Muscle layer of duodenum (tissue), 2 donors: ENCODE data around the gene RANBP9.

Source experiments
- H3K27ac ChIP-seq: one replicate; pipeline ENCODE4 v1.7.0; 2013; ENCODE audit warnings: mild to moderate bottlenecking, low read length
- H3K27me3 ChIP-seq: one replicate; pipeline ENCODE4 v1.7.0; 2013; ENCODE audit warnings: low read depth, mild to moderate bottlenecking, control low read depth, low read length
- H3K36me3 ChIP-seq, 2 donors: one replicate each; pipeline ENCODE4 v1.7.0; 2013; ENCODE audit warnings: low read length in 2 of 2, control low read depth in 1 of 2, mild to moderate bottlenecking in 1 of 2; ENCODE audit not compliant: insufficient read depth in 2 of 2, control insufficient read depth in 1 of 2
- H3K4me1 ChIP-seq, 2 donors: one replicate each; pipeline ENCODE4 v1.7.0; 2013; ENCODE audit warnings: low read length in 2 of 2, mild to moderate bottlenecking in 2 of 2, control low read depth in 1 of 2, moderate library complexity in 1 of 2; ENCODE audit not compliant: insufficient read depth in 2 of 2, control insufficient read depth in 1 of 2
- H3K4me3 ChIP-seq, 2 donors: one replicate each; pipeline ENCODE4 v1.7.0; 2013; ENCODE audit warnings: low read length in 2 of 2, low read depth in 1 of 2, mild to moderate bottlenecking in 1 of 2
- H3K9me3 ChIP-seq, 2 donors: one replicate each; pipeline ENCODE4 v1.7.0; 2013; ENCODE audit warnings: low read length in 2 of 2, control low read depth in 1 of 2, mild to moderate bottlenecking in 1 of 2; ENCODE audit not compliant: control insufficient read depth in 1 of 2
- donor health status: healthy.

The RANBP9 gene

DNA sequence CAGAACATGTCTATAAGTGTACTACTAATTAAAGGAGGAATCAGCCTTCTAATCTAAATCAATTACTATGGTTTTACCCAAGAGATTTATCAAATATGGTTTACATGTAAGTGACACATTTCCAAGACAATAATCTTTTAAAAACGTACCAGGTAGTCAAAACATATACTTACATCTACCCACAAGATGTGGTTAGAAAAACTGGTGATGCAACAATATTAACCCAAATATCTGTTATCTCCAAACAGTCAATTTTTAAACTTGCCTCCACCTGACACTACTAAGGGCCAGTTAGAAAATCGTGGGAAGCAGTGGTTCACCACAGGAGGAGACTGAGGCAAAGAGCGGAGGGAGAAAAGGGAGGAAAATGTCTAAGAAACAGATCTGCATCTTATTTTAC, 68.5 kb downstream of the RANBP9 start:
- Histone ChIP-seq H3K27me3 (no peaks in the 10 kb centered on the region), H3K4me3 (no peak overlapping the region), H3K36me3 (peaks cover 13 to 20% of the 10 kb centered on the region in 2 donors), H3K9me3 (no peaks in the 10 kb centered on the region), H3K27ac (no peak overlapping the region), H3K4me1 (no peaks in the 10 kb centered on the region)

DNA sequence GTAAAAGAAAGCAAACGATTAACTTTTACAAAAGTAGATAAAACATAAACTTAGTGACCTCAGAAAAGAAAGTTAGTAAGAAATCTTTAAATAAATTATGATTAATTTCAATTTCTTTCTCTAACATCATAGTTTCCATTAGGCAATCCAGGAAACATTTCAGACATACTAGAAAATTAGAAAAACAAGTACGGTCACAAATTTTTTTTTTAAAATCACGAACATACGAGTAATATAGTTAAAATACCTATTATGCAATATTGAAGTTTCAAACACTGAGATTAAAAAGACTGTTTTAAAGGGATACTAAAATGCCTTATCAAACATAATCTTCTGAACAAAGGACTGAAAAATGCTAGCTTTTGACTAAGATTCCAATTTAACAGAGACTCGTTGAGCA, 70.3 kb downstream of the RANBP9 start:
- Histone ChIP-seq H3K27ac (no peak overlapping the region), H3K36me3 (peaks cover 22 to 29% of the 10 kb centered on the region in 2 donors), H3K27me3 (no peaks in the 10 kb centered on the region), H3K9me3 (no peaks in the 10 kb centered on the region), H3K4me3 (no peak overlapping the region), H3K4me1 (no peaks in the 10 kb centered on the region)

DNA sequence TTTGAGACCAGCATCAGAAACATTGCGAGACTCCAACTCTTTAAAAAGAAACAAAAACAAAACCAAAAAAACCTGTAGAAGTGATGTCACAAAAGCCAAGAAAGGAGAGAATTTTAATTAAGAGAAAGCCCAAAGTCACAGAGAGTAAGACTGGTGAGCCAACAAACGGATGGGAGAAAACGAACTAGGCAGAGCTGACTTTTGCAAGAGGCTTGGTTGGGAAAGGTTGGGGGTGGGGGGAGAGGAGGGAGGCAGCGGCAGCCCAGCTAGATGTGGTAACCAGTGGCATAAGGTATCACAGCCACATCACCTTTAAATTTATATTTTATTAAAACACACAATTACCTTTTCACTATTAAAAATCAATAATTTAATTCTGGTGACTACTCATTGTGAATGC, 73.0 kb downstream of the RANBP9 start:
- no peaks in the 10 kb centered on the region for H3K4me1 ChIP-seq
- peaks cover 27 to 31% of the 10 kb centered on the region in 2 donors for H3K36me3 ChIP-seq
- no peak overlapping the region for H3K4me3 ChIP-seq
- H3K27ac ChIP-seq = no peak overlapping the region
- H3K27me3 ChIP-seq = no peaks in the 10 kb centered on the region
- H3K9me3 ChIP-seq = no peaks in the 10 kb centered on the region

DNA sequence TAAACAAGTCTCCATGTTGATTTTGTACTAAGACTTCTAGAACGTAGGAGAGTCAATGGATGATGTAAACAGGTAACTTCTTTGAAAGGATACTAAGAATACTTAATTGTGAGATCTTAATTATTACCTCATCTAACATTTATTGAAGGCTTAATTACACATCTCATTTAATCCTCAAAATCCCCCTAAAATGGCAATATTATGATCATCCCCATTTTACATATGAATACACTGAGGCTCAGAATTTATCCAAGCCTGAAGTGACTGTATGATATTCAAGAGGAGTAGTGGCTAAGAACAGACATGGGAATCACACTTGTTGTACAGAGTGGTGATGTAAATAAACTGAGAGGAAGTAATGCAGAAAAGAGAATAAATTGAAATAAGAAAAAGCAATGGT, 73.6 kb downstream of the RANBP9 start:
- H3K27me3 ChIP-seq = no peaks in the 10 kb centered on the region
- no peak overlapping the region for H3K27ac ChIP-seq
- no peak overlapping the region for H3K4me3 ChIP-seq
- peaks cover 23 to 26% of the 10 kb centered on the region in 2 donors for H3K36me3 ChIP-seq
- H3K9me3 ChIP-seq = no peaks in the 10 kb centered on the region
- no peaks in the 10 kb centered on the region for H3K4me1 ChIP-seq

DNA sequence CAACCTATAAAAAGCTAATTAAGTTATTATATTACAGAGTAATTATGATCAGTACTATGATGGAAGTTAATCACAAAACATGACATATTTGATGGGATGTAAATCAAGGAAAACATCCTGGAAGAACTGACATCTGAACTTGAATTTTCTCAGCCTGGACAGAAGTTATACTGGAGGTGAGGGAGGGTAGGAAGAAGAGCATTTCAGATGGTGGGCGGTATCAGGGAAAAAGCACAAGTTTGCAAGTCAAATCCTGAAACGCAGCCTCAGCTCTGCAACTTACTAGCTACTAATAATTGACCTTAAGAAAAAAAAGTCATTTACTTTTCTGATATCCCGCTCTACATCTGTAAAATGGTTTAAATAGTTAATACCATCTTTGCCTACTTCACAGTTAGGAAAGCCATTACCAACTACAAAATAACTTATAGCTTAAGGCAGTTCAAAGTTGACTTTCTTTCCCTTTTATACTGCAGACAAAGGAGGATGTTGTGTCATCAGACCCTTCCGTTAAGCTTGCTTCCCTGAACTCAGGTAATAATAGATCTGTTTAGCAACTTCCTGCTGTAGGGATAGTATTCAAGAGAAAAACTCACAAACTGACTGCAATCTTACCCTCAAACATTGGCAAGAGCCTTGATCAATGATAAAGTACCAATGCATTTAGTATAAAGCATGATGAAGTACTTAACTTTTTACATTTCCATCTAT, 75.5 kb downstream of the RANBP9 start:
- no peaks in the 10 kb centered on the region for H3K27me3 ChIP-seq
- no peaks in the 10 kb centered on the region for H3K4me1 ChIP-seq
- no peak overlapping the region for H3K27ac ChIP-seq
- peaks cover 31% of the 10 kb centered on the region in 2 donors for H3K36me3 ChIP-seq
- no peak overlapping the region for H3K4me3 ChIP-seq
- H3K9me3 ChIP-seq = no peaks in the 10 kb centered on the region

DNA sequence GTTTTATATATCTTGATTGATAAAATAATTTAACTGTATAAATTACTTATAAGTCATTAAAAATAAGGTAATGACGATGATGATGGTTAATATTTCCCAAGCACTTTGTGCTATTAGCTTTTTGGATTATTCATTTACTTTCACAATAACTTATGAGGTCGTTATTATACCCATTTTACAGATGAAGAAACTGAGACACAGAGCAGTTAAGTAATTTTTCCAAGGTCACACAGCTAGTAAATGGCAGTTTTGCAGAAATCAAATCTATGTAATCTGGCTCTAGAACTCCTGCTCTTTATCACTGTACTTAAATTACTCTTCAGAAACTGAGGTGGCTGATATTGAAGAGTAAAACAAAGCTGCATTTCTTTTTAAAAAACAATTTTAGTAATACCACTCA, 78.3 kb downstream of the RANBP9 start:
- H3K4me1 ChIP-seq = no peaks in the 10 kb centered on the region
- no peak overlapping the region for H3K27ac ChIP-seq
- no peaks in the 10 kb centered on the region for H3K9me3 ChIP-seq
- peaks cover 31 to 35% of the 10 kb centered on the region in 2 donors for H3K36me3 ChIP-seq
- no peak overlapping the region for H3K4me3 ChIP-seq
- no peaks in the 10 kb centered on the region for H3K27me3 ChIP-seq

DNA sequence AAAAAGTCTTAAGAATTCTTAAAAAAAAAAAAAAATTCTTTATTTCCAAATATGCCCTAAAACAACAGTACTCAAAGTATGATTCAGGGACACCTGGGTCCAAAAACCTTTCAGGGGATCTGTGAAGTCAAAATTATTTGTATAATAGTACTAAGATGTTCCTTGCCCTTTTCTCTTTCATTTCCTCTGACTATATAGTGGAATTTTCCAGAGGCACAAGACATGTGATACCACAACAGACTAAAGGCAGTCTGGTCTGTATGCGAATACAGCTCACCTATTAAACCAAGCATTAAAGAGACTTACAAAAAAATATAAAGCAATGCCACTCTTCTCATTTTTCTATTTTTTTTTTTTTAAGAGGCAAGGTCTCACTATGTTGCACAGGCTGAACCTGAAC, 81.1 kb downstream of the RANBP9 start:
- Histone ChIP-seq H3K36me3 (peaks cover 26 to 39% of the 10 kb centered on the region in 2 donors), H3K27ac (no peak overlapping the region), H3K4me1 (no peaks in the 10 kb centered on the region), H3K4me3 (no peak overlapping the region), H3K27me3 (no peaks in the 10 kb centered on the region), H3K9me3 (no peaks in the 10 kb centered on the region)

DNA sequence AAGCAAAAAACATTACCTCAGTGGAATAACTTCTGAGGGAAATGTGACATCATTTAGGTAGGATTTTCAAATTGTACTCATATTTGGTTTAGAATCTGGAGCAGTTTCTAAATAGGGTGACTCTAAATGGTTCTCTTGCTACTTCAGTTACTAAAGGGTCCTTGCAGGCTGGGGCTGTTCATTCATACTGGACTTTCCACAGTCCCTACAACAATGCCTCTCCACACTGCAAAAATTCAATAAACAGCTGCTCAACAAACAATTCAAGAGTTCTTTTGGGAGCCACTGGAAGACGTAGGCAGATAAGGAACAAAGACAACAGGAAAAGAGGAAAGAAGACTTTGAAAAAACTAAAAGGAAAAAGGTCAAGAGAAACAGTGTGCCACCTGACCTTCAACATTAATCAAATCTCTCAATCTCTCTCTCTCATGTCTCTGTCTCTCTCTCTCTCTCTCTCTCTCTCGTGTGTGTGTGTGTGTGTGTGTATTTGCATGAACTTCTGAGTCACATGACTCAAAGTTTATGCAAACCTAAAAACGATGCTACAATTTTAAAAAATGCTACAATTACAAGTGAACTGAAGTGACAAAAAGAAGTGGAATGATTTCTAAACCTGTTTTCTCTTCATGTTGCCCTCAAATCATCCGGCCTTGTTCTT, 82.0 kb downstream of the RANBP9 start:
- no peak overlapping the region for H3K4me3 ChIP-seq
- H3K9me3 ChIP-seq = no peaks in the 10 kb centered on the region
- no peaks in the 10 kb centered on the region for H3K4me1 ChIP-seq
- no peak overlapping the region for H3K27ac ChIP-seq
- peaks cover 33 to 45% of the 10 kb centered on the region in 2 donors for H3K36me3 ChIP-seq
- H3K27me3 ChIP-seq = no peaks in the 10 kb centered on the region

DNA sequence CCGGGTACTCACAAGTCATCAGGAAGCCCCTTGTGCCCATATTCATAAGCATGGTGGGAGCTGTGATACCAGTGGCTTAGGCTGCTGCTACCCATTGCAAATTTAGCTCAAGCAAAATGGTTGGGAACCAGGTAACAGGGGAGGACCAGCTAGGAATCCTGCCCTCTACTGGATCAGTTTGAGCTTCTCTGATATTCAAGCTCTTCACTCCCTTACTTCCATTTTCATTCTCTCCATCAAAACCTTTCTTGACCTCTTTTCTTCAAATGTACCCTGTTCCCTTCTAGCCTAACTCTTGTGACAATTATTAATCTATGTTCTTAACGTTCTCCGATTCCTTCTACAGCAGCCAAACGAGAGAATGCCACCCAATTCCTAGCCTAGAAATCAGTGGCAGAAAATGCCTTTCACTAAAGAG, 86.8 kb downstream of the RANBP9 start:
- H3K4me3 ChIP-seq = no peak overlapping the region
- H3K4me1 ChIP-seq = no peaks in the 10 kb centered on the region
- no peaks in the 10 kb centered on the region for H3K27me3 ChIP-seq
- H3K27ac ChIP-seq = no peak overlapping the region
- H3K36me3 ChIP-seq = peaks cover 64 to 70% of the 10 kb centered on the region in 2 donors
- no peaks in the 10 kb centered on the region for H3K9me3 ChIP-seq

DNA sequence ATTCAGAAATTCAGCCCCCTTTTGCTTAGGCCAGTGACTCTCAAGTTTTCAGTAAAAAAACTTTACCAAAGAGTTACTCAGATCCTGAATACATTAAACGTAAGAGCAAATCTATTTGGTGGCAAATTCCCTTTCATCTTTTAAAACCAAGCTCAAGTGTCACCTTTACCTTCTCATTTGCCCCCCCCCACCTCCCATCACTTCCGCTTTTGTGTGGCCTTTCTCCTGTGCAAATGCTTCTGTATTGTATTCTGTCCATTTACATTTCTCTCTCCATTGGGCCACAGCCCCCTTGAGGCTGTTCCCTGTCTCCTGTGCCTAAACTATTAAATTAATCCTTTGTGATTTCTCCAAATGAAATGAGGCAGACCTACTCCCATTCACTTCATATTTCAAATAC, 94.6 kb downstream of the RANBP9 start:
- Histone ChIP-seq H3K27me3 (no peaks in the 10 kb centered on the region), H3K4me1 (peaks cover 4 to 24% of the 10 kb centered on the region in 2 donors), H3K36me3 (peaks cover 38 to 47% of the 10 kb centered on the region in 2 donors), H3K27ac (no peak overlapping the region), H3K9me3 (no peaks in the 10 kb centered on the region), H3K4me3 (no peak overlapping the region)

DNA sequence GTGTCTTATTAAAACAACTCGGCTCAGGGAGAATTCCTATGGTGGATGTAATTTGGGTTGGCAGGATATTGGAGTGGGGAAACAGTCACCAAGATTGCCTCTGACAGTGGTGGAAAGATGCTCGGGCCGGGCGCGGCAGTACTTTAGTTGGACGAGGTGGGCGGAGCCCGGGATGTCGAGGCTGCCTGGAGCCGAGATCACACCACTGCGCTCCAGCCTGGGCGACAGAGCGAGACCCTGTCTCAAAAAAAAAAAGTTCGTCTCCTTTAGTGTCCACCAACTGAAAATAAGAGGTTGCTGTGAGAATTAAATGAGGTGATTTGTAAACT, 95.9 kb downstream of the RANBP9 start:
- peak overlapping the region; percentile 96 for H3K27ac ChIP-seq
- H3K9me3 ChIP-seq = no peaks in the 10 kb centered on the region
- no peaks in the 10 kb centered on the region for H3K27me3 ChIP-seq
- H3K4me1 ChIP-seq = peaks cover 4 to 24% of the 10 kb centered on the region in 2 donors
- peaks cover 25 to 34% of the 10 kb centered on the region in 2 donors for H3K36me3 ChIP-seq
- peak overlapping the region; percentile 93 to 99 for H3K4me3 ChIP-seq
